GM12874 (cell line): ENCODE results near the gene CT47C1.

Source experiments
- TF ChIP-seq, protein P1 (sequence below): IDR thresholded peaks from 2 replicates; pipeline ENCODE4 v1.5.1; 2011; ENCODE audit warnings: low read depth, mild to moderate bottlenecking, control low read depth, low read length, moderate library complexity; ENCODE audit not compliant: insufficient read depth

CT47C1 gene

DNA sequence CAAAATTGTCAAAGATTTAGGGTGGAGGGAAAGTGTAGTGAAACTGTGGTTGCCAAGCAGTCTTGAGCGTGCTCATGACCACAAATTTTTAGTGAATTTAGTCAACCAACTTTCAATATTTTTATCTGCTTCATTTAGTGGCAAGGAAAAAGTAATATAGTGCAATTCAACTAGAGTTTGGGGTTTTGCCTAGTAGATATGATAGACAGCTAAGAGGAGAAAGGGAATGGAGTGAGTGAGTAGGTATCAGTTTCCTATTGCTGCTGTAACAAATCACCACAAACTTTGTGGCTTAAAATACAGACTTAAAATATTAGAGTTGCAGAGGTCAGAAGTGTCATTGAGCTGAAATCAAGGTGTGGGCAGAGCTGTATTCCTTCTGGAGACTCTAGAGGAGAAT, 3.7 kb upstream of the CT47C1 start:
- TF ChIP-seq, protein P1, sequence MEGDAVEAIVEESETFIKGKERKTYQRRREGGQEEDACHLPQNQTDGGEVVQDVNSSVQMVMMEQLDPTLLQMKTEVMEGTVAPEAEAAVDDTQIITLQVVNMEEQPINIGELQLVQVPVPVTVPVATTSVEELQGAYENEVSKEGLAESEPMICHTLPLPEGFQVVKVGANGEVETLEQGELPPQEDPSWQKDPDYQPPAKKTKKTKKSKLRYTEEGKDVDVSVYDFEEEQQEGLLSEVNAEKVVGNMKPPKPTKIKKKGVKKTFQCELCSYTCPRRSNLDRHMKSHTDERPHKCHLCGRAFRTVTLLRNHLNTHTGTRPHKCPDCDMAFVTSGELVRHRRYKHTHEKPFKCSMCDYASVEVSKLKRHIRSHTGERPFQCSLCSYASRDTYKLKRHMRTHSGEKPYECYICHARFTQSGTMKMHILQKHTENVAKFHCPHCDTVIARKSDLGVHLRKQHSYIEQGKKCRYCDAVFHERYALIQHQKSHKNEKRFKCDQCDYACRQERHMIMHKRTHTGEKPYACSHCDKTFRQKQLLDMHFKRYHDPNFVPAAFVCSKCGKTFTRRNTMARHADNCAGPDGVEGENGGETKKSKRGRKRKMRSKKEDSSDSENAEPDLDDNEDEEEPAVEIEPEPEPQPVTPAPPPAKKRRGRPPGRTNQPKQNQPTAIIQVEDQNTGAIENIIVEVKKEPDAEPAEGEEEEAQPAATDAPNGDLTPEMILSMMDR = no peak

DNA sequence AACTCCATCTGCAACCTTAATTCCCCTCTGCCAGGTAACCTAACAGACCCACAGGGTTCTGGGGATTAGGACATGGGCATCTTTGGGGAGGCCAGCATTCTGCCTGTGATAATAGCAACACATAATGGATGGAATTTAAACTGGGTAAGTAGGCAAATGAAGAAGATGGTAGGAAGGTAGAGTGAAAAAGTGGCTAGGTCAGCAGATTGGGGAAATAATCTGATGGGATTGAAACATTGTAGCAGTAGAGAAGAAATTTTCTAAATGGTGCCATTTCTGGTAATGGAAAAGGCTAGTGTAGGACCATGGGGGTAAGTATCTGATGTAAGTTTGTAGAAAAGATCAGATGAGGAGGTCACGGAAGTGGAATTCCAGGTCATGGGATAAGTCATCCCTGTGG, 3.0 kb upstream of the CT47C1 start:
- TF ChIP-seq, protein P1 = no peak

DNA sequence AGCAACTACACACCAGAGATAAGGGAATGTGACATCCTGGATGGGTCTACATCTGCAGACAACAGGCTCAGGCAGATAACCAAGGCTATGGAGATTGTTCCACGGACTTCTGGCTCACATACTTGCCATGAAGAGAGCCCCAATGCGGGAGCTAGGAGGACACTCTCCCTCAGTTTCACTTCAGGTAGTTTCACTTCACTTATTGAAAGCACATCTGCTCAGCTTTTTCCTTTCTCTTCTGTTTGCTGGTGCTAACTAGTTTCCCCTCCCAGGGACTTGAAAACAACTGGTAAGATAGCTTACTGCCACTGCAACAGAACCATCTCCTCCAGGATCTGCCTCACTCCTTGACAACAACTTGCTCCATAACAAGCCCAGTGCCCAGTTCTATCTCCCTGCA, 1.4 kb upstream of the CT47C1 start:
- TF ChIP-seq, protein P1 = no peak

DNA sequence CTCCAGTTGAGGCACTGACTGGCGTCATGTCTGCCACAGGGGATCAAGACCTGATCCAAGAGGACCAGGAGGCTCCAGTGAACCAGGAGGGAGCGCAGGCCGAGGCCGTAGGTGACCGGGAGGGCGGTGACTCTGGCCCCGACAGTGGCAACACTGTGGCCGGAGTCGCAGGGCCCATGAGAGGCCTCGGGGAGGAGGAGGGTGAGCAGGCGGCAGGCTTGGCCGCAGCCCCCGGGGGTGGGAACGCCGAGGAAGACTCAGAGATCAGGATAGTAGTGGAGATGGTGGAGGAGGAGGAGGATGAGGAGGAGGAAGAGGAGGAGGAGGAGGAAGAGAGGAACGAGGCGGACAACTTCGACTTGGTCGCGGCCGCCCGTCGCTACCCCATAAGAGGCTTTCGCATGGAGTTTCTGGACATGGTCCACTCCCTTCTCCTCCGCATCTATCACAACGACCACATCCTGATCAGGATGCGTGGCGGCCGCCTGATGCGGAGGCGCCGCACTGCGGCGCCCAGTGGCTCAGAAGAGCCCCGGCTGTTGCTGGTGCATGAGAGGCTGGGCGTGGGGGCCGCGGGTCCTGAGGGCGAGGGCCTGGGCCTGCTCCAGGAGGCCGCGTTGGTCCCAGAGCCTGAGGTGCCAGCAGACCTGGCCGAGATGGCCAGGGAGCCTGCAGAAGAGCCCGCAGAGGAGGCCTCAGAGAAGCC, 560 bp downstream of the CT47C1 start:
- TF ChIP-seq, protein P1 = no peak

DNA sequence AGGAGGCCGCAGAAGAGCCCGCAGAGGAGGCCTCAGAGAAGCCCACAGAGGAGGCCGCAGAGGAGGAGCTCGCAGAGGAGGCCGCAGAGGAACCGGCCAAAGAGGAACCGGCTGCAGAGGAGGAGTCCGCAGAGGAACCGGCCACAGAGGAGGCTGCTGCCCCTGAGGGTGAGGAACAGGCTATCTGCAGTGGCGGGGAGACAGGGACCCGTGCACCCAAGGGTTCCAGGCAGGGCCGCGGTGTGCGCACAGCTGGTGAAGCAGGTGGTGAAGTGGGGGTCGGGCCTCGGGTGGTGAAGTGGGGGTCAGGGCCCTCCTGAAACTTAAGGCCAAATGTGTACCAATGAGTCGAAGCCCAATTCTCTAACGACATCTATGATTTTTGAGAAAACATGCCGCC, 1.1 kb downstream of the CT47C1 start:
- TF ChIP-seq, protein P1 = no peak

DNA sequence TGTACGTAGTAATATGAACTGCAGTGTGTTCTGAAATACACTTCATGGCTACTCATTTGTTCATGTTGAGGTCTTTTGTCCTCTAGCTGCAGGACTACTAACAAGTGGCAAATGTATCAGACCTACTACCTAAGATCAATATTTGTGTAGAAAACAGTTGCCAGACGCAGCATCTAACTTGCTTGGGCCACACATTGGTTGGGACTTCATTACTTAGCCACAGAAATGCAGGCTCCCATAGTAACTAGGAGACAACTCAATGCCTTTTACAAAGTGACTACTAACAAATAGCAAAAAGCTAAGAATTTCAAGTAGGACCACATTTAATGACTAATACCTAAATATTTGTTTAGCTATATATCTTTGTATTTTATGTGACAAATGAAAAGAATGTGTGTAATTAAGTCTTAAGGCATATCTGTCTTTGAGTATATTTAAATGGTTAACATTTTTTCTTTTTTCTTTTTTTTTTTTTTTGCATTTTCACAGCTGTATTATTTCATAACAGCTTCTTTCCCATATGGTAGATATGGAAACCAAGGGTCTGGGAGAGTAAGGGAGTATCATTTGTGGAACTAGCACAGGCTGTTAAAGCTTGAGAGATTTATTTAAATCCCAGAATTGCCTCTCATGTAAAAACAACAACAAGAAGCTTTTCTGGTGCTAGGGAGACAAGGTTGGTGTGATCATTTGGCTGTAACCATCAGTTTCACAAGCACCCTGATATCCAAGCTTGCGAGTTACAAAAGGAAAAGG, 2.7 kb downstream of the CT47C1 start:
- TF ChIP-seq, protein P1 = no peak

DNA sequence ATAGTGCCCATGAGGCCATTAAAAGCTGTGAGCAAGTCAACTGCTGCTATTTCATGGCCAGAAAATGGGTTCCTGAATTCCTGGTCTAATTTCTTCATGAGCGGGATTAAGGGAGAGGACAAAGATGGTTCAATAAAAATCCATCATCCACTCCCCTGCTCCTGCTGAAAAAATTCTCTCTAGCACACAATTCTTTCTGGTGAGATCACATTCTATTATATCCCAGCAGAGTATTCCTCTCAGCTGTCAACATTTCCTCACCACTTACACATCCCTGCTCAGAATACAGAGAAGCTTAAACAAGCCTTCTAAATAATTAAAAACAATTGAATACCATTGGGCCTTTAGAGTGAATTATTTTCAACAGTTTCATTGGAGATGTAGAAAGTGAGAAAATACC, 9.5 kb downstream of the CT47C1 start:
- TF ChIP-seq, protein P1 = no peak
